Stimulated activated CD8-positive, alpha-beta memory T cell treated with anti-CD3 and anti-CD28 coated beads, Interleukin-15, amount 100 ng/mL, for 4 hours (primary cell): ENCODE results near the gene SEPTIN5.
"Not testable (repeated sequence)": the region's sequence is repeated elsewhere in the genome, so short reads cannot be mapped to it uniquely, and the experiment has no call there.

Source experiments
- DNase-seq, 2 donors: peaks; one replicate each; pipeline ENCODE4 v3.0.0-alpha.2; 2020; ENCODE audit warnings: low read depth in 2 of 2

Gene SEPTIN5

DNA sequence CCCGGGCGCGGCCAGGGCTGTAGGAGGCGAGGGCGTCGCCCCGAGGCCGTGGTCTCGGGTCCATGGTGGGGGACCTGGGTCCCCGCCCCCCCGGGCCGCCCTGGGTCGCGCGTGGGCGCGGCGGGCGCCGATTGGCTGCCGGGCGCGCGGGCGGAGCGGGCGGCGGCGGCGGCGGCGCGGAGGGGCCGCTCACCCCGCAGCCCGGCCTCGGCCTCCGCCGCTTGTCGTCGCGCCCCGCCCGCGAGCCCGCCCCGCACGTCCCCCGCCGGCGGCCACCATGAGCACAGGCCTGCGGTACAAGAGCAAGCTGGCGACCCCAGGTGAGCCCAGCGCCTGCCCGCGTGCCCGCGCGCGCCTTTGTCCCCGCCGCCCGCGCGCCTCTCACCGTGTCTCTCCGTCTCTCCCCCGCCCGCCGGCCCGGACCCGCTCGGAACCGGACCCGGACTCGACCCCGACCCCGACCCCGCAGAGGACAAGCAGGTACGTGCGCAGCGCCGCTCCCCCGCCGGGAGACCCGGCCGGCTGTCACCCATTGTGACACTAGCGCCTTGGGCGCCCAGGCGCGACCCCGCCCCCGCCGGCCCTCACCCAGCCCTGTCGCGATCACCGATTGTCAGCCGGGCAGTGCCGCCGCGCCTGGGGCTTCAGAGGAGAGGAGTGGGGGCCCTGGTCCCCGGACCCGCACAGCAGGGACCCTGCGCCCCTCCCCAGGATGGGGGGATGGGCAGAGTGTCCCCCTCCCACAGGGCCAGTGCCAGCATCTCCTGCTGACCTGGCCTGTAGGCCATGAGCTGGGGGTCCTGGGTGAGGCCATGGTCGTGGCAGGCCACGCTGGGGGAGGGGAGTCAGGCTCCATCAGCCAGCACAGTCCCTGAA is at the start of gene SEPTIN5:
SEPTIN5 (plus strand) TSS at position 192 of the 876 bp plus-strand sequence; CDS start at position 278, 86 bp downstream.
- no peak for DNase-seq

DNA sequence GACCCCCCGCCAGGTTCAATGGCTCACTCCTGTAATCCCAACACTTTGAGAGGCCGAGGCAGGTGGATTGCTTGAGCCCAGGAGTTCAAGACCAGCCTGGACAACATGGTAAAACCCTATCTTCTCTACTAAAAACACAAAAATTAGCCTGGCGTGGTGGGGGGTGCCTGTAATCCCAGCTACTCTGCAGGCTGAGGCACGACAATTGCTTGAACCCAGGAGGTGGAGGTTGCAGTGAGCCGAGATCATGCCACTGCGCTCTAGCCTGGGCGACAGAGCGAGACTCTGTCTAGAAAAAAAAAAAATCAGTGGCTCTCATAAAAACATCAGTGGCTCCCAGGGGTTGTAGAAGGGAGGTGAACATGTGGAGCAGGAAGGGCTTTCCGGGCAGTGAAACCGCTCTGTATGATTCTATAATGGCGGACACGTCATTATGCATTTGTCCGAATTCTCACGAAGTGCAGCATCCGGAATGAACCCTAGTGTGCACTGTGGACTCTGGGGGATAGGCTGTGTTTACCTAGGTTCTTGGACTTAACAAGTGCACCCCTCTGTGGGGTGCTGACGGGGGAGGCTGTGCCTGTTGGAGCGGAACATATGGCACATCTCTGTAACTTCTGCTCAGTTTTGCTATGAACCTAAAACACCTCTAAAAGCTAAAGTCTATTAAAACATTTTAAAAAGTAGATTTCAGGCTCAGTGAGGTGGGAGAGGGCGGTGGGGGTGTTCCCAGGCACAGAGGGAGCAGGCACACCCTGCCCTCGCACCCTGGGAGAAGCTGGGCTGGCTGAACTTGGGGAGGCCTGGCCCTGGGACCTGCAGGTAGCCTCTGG is 49.1 kb upstream of the SEPTIN5 start:
- no peak for DNase-seq

DNA sequence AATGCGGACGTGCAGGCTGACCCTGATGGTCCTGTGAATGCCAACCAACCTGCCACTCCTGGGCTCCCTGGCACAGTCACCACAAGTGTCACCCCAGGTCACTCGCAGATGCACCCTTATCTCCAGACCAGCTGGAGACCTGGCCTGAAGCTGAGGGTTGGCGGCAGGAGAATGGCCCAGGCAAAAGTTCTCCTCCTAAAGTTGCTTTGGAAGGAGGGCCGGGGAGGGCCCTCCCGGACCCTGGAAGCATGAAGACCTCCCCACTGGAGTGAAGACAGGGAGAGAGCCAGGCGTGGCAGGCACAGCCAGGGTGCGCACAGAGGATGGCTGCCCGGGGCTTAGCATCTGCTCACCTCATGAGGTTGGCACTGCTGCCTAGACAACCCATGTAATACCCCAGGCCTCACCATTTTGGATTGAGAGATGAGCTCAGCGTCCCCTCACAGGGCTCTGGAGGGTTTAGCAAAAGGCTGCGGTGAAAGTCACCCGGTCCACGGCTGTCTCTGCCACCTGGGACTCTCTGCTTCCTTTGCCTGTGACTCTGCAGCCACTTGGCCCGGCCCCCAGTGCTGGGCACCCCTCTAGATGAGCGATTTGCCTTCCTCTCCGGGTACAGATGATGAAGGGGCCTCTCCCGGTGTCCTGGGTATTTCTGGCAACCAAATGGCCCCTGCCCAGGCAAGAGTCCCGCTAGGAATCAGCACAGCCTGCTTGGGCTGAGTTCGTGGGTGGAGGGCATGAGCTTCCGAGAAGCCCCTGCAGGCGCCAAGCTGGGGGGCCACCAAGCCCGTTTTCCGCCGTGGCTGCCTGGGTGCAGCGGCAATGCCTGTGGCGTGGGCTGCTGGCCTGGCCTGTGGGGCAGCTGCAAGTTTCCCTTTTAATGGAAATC is 48.3 kb upstream of the SEPTIN5 start:
- no peak for DNase-seq

DNA sequence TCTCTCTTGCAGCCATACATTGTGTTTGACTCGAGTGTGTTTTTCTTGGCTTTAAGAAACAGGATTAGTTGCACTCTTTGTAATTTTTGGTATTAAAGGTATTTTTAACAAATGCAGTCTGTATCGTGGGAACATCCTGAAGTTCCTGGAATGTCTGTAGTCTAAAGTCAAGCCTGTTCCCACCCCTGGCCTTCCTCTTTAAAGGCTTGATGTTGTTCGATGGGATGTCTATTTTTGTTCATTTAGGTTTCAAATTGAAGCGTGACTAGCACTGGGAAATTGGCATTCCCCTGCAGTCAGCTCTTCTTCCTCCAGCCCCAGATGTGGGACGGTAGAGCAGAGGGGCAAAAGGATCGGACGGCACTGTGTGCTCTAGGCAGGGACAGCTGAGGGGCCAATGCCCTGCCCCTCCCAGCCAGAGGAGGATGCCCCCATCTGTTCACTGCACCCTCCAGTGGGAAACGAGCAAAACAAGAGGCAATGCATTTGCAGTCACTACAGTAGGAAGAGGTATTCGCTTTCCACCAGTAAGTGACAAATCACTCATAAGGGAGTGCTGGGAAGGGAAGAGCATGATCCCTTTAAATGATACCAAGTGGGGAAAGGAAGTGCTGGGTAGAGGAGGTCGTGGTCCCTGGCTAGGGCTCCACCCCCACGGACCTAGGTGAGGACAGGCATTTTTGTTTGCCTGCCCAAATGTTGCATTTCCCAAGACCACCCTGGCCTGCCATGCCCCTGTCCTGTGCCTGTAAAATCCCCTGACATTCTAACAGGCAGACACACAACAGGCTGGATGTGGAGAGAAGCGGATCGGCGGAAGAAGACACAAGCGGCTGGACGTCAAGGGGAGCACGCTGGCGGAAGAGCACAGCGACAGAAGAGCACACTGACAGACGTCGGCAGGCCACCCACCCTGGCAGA is 47.4 kb upstream of the SEPTIN5 start:
- DNase-seq, result no peak

DNA sequence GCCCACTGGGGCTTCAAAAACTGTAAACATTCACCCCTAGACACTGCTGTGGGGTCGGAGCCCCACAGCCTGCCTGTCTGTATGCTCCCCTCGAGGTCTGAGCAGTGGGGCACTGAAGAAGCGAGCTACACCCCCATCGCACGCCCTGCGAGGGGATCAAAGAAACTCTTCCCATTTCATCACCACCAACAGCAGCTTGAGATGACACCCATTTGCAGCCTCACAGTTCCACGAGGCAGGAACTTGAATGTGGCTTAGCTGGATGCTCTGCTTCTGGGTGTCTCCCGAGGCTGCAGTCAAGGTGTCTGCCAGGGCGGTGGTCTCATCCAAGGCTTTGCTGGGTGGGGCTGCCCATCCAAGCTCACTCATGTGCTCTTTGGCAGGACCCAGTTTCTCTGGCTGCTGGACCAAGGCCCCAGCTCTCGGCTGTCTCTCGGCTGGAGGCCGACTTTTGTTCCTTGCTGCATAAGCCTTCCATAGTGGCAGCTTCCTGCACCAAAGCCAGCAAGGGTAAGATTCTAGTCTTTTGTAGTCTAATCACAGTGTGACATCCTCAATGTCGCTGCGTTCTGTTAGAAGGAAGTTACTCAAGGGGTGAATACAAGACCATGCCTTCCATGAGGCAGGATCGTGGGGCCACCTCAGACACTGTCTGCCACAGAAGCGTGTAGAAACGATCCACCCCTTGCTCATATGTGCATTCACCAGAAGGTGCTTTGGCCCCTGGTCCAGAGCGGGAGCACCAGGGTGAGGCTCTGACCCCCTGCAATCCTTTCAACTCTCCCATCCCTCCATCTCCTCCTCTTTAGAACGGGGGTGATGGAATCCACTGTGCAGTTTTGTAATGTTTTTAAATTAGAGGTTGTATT is 46.2 kb upstream of the SEPTIN5 start:
- DNase-seq, result no peak

DNA sequence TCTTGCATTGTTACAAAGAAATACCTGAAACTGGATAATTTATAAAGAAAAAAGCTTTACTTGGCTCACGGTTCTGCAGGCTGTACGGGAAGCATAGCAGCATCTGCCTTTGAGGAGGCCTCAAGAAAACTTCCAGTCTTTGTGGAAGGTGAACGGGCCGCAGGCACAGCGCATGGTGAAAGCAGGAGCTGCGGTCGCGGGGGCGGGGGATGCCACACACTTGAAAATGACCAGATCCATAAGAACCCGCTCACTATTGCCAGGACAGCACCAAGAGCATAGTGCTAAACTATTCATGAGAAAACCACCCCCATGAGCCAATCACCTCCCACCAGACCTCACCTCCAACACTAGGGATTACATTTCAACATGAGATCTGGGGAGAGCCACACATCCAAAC is 45.6 kb upstream of the SEPTIN5 start:
- DNase-seq, result no peak

DNA sequence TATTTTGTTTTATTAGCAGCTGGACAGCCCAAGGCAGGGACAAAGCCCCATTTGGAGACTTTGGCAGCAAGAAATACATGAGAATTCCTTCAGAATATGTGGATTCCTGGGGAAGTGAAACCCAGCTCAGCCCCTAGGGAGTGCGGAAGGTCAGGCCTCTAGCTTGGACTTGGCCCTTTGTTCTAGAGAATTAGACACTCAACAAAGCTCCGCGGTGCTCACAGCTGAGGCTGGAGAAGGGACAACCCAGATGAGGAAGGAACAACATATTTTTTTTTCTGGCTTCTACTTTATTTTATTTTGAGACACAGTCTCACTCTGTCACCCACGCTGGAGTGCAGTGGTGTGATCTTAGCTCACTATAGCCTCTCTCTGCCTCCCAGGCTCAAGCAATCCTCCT is 44.7 kb upstream of the SEPTIN5 start:
- no peak for DNase-seq

DNA sequence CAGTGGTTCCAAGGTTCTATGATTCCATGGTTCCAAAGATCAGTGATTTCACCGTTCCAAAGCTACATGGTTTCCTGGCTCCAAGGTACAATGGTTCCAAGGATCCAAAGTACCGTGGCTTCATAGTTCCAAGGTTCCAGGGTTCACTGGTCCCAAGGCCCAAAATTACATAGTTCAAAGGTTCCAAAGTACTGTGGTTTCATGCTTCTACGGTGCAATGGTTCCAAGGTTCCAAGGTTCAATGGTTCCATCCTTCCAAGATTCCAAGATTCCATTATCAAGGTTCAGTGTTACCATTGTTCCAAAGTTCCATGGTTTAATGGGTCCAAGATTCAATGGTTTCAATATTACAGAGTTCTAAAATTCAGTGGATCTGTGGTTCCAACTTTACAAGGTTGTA is 43.0 kb upstream of the SEPTIN5 start:
- DNase-seq, result no peak

DNA sequence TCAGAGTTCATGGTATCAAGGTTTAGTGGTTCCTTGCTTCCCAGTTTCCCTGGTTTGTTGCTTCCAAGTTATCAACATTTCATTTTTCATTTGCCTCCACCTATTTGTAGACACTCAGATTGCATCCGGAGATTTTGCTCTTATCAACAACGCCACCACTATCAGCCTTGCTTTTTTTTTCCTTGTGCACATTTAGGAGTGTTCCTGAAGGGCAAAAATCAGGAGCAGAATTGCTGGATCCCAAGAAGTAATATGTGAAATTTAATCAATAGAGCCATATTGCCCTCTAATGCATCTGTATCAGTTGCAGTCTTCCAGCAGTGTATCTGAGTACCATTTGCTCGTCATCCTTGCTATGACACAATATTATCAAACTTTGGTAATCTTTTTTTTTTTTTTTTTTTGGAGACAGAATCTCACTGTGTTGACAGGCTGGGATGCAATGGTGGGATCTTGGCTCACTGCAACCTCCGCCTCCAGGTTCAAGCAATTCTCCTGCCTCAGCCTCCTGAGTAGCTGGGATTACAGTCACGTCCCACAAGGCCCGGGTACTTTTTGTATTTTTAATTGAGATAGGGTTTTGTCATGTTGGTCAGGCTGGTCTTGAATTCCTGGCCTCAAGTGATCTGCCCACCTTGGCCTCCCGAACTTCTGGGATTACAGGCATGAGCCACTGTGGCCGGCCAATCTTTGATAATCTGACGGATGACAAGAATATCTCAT is 42.1 kb upstream of the SEPTIN5 start:
- no peak for DNase-seq

DNA sequence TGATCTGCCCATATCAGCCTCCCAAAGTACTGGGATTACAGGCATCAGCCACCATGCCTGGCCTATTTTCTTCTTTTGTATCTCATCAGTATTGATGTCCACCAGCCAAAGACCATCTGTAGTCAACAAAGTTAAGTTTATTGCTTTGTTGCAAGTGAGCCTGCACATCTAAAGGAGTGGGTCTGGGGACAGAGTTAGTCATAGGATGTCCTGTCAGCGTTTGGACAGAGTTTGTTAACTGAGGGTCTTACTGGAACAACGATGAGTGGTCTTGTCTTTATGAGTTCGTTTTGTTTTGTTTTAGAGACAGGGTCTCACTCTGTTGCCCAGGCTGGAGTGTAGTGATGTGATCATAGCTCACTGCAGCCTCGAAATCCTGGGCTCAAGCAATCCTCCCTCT is 40.6 kb upstream of the SEPTIN5 start:
- no peak for DNase-seq

DNA sequence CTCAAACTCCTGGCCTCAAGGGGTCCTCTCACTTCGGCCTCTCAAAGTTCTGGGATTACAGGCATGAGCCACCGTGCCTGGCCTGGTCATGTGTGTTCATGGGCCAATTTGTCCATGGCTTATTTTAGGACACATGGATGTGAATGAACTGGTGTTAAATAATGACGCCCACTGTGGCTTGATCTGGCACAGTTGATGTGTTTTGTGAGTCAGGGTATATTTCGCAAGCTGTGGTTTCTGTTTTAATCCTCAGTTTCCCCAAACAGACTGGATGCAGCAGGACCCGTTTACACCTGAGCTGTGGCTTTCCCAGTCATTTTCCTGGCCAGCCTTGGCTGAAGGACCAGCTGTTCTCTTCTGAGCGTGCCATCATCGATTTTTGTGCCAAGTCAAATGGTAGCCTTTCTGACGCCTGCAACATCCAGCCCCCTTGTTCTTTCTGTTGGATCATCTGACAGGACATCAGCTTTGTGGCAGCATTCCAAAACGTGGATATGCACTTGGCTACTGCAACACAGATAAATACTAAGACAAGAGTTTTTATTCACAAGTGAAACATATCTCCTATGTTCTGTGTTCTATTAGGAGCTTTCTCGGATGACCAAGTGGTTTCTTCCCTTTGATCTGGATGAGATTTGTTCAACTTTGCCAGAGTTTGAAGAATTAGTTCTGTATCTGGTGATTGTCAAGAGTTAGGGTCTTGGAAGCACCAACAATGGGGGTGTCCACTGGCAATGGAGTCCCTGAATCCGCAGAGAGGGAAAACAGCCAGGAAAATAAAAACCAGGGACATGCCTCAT is 40.0 kb upstream of the SEPTIN5 start:
- no peak for DNase-seq

DNA sequence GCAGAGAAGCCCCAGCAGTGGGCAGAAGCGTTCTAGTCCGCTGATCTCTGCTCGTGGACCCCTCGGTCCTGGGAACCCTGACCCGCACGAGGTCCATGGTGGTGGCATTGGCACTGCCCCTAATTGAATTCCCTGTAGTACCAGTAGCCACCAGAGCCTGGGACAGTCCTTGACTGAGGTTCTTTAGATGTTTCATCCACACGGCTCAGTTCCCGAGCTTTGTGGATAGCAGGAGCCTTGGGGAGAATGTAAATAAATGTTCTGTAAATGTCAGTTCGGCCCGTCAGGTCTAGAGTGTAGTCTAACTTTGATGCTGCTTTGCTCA is 39.4 kb upstream of the SEPTIN5 start:
- DNase-seq, result no peak

DNA sequence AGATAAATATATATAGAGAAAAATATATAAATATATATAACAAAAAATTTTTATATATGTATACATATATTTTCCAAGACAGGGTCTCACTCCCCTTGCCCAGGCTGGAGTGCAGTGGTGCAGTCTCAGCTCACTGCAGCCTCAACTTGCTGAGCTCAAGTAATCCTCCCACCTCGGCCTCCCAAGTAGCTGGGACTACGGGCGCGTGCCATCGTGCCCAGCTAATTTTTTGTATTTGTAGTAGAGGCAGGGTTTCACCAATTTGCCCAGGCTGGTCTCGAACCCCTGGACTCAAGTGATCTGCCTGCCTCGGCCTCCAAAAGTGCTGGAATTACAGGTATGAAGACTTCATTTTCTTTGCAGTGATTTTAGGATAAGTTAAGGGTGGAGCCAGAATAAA is 38.9 kb upstream of the SEPTIN5 start:
- DNase-seq, result no peak

DNA sequence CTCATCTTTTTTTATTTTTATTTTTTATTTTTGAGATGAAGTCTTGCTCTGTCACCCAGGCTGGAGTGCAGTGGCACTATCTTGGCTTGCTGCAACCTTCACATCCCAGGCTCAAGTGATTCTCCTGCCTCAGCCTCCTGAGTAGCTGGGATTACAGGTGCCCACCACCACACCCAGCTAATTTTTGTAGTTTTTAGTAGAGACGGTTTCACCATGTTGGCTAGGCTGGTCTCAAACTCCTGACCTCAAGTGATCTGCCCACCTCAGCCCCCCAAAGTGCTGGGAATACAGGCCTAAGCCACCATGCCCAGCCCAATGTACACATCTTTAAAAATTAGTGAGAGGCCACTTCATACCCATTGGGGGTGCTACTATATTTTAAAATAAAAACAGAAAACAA is 37.9 kb upstream of the SEPTIN5 start:
- DNase-seq, result not testable (repeated sequence)

DNA sequence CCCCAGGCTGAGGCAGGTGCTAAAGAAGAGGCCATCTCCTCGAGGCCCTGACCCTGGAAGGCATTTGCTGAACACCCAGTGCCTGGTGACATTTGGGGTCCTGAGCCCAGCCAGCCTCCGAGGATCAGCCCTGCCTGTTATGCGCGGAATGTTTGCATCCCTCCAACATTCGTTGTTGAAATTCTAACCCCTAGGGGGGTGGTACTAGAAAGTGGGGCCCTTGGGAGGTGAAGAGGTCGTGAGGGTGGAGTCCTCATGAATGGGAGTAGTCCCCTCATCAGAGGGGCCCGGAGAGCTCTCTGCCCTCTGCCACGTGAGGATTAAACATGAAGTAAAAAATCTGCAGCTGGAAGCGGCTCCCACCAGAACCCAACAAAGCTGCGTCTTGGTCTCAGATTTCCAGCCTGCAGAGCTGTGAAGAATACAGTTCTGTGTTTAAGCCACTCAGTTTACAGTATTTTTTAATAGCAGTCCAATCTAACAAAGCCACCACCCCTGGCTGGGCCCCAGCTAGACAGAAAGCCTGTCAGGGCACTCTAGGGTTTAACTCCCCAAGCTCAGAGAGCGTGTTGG is 35.3 kb upstream of the SEPTIN5 start:
- no peak for DNase-seq

DNA sequence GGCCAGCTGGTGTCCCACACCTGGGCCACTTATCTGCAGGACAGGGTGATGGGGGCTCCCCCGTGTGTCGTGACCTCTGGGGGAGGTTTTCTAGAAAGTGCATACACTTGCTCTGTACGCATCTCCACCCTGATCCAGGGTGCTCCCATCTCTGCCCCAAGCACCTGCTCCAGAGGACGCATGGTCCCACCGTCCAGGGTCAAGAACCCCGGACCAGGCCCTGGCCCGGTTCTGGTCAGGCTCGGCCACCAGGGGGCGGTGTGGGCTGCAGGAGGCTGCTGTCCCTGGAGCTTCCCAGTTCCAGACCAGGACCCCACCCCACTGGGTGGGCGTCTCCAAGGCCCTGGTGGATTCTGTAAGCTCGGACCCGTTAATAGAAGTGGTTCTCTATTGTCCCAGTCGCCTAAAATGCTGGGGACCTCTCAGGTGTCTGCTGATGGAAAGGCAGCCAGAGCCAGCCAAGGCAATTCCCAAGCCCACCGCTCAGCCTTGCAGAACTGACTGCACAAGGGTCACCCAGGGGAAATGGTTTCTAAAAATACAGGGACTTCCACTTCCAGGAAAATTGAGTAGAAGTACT is 34.7 kb upstream of the SEPTIN5 start:
- peak in 1 of 2 donors; percentile 3 for DNase-seq

DNA sequence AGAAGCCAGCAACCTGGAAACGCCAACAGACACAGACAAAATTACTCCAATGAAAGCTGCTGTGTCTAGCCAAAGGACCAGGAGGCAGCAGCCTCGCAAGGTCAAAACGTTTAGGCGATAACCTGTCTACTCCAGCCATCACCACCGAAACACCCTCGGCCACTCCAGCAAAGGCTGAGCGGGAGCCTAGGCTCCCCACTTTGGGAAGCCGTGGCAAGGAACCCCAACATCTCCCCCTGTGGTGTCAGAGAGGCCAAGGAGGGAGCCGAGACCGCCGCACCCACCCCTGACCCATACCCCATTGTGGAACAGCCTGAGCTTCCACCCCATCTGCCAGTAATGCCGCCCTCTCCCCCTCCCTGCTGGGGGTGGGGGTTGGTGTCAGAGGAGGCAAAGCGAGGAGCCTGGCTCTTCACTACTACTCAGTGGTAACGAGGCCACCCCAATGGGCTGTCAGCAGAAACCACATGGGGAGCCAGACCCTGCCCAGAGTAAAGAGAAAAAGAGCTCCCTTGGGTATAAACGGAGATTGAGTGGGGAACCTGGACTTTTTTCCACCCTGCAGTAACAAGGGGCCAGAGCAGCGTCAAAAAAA is 33.9 kb upstream of the SEPTIN5 start:
- no peak for DNase-seq
